SK-N-SH treated with all-trans-retinoic acid at 6 μM for 48 hours (cell line): ENCODE measurements around the gene WIPF2.

Source experiments
- BACH2 ChIP-seq: fragments of 250-450 bp; sonication (Bioruptor Pico); IDR thresholded peaks from 2 replicates; pipeline ENCODE4 v1.9.0; 2021; ENCODE audit warnings: mild to moderate bottlenecking, borderline replicate concordance
- TCF4 ChIP-seq: fragments of 250-450 bp; sonication (Bioruptor Pico); IDR thresholded peaks from 2 replicates; pipeline ENCODE4 v1.8.0; 2021; ENCODE audit warnings: mild to moderate bottlenecking, moderate library complexity, borderline replicate concordance
- TSHZ2 ChIP-seq: fragments of 250-450 bp; sonication (Bioruptor Pico); IDR thresholded peaks from 2 replicates; pipeline ENCODE4 v1.5.0; 2020; ENCODE audit warnings: mild to moderate bottlenecking, moderate library complexity
- ZFP3 ChIP-seq: fragments of 250-450 bp; sonication (Bioruptor Pico); IDR thresholded peaks from 2 replicates; pipeline ENCODE4 v1.5.0; 2020; ENCODE audit warnings: mild to moderate bottlenecking, moderate library complexity
- ZFP30 ChIP-seq: fragments of 450-650 bp; formaldehyde crosslinking; IDR thresholded peaks from 2 replicates; pipeline ENCODE4 v1.5.0; 2022; ENCODE audit warnings: mild to moderate bottlenecking, moderate library complexity

- TF ChIP-seq ZFP30 (CRISPR knock-in tag), result no peak
- no peak for TF ChIP-seq TCF4 (CRISPR knock-in tag)
- no peak for TF ChIP-seq TSHZ2 (CRISPR knock-in tag)
- no peak for TF ChIP-seq ZFP3 (CRISPR knock-in tag)
- TF ChIP-seq BACH2 (CRISPR knock-in tag), result no peak
These were observed 93.1 kb downstream of the WIPF2 start for GRCh38 chr17:40312131-40312731.
